ENCODE measurements around the gene GPR84.

The GPR84 gene

DNA sequence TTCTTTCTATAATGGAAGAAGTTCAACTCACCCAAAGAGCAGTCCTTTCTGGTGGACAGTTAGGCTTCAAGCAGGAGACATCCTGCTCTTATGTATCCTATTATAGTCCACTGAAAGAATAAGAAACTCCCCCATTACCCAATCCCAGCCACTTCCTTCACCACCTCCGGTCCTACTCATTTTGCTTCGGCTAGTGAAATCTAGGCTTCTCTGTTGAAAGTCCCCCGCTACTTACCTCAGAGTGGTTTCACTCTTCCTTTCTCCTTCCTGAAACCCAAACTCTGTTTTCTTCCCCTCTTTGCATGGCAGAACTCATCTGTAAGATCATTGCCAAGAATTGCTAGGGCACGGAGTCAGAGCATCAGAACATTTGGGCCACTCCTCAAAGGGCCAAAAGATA lies at the start of gene GPR84:
GPR84 (minus strand) TSS at position 74 of the 400 bp plus-strand sequence. CDS start 635 bp downstream, outside the sequence.
- Histone ChIP-seq H3K9me3 (ENCODE audit: low read length) (no peaks in the 10 kb centered on the region), H3K4me3 (ENCODE audit: low read depth in 1 of 2, low read length in 2 of 2) (no peak within 1 kb of the TSS)

DNA sequence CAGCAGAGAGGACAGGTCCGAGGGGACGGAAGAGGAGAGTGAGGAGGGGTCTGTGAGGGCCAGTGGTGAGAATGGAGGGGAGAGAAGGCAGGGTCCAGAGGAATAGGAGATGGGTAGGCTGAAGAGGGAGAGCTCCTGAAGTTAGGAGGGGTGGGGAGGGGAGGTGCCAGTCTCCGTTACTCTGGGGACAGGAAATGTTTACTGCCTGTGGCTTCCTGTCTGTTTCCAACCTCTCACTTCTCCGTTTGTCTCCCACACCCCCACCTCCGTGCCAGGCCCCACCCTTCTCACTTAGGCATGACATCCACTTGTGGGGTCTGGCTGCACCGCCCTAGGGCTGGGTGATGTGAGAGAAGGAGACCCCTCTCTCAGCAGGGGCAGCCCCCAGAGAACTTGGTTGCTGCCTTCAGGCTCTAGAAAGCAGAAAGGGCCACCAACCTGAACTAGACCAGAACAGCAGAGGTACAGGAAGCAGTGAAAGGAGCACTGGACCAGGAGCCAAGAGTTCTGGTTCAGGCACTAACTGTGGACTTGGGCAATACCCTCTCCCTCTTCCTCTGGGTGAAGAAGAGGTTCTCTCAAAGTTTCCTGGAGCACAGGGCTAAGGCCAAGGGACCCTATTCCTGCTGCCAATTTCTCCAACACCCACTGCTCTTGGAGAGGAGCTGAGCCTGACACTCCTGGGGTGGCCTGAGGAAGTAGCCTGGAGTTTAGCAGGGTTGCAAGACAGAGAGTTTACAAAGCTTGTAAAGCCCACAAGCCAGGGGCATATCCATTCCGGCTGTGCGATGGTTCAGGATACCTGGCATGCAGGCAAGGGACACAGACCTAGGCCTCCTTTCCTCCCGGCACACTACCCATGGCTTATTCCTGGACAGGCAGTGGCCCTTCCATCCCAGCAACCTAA lies 49.3 kb upstream of the GPR84 start:
- peak overlapping the region; percentile 37 for H3K9ac ChIP-seq (ENCODE audit: low read length)
- peaks cover 70% of the 10 kb centered on the region for H3K4me1 ChIP-seq (ENCODE audit: insufficient read depth, low read length)
- peak overlapping the region; percentile 77 for H3K27ac ChIP-seq (ENCODE audit: low read depth, low read length)
- no peaks in the 10 kb centered on the region for H3K9me3 ChIP-seq (ENCODE audit: low read length)
- H3K4me3 ChIP-seq (ENCODE audit: low read depth in 1 of 2, low read length in 2 of 2), result peak overlapping the region; percentile 17 to 49
- H3K36me3 ChIP-seq (ENCODE audit: insufficient read depth, low read length), result peaks cover 44% of the 10 kb centered on the region
- H3K27me3 ChIP-seq (ENCODE audit: control insufficient read depth in 1 of 2, insufficient read depth in 2 of 2, low read length in 2 of 2), result no peaks in the 10 kb centered on the region

More for the DNA sequence above, at the start of gene GPR84:
- no peak within 1 kb of the TSS for H3K27ac ChIP-seq (ENCODE audit: low read depth, low read length)
- H3K4me1 ChIP-seq (ENCODE audit: insufficient read depth, low read length), result peaks cover 31% of the 10 kb centered on the region
- H3K9ac ChIP-seq (ENCODE audit: low read length), result no peak within 1 kb of the TSS
- H3K36me3 ChIP-seq (ENCODE audit: insufficient read depth, low read length), result no peaks in the 10 kb centered on the region
- no peaks in the 10 kb centered on the region for H3K27me3 ChIP-seq (ENCODE audit: control insufficient read depth in 1 of 2, insufficient read depth in 2 of 2, low read length in 2 of 2)

DNA sequence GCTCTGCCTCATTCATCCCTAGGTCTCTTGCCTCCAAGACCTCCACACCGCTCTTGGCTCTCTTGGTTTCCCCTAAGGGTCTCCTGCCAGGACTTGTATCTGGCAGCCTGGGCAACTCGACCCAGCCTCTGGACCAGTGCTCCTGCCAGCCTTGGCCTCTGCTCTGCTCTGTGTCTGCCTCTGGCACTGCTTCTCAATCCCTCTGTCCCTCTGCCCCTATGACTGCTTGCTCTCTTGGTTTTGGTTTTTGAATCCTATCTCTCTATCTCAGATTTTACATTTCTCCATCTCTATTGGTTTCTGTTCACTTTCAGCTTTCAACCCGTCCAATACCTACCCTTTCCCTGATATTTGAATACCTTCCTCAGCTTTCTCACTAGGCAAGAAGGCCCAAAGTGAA lies 48.5 kb upstream of the GPR84 start:
- no peaks in the 10 kb centered on the region for H3K9me3 ChIP-seq (ENCODE audit: low read length)
- no peaks in the 10 kb centered on the region for H3K27me3 ChIP-seq (ENCODE audit: control insufficient read depth in 1 of 2, insufficient read depth in 2 of 2, low read length in 2 of 2)
- peaks cover 70% of the 10 kb centered on the region for H3K4me1 ChIP-seq (ENCODE audit: insufficient read depth, low read length)
- H3K36me3 ChIP-seq (ENCODE audit: insufficient read depth, low read length), result peaks cover 51% of the 10 kb centered on the region
- peak overlapping the region; percentile 17 to 49 for H3K4me3 ChIP-seq (ENCODE audit: low read depth in 1 of 2, low read length in 2 of 2)
- H3K27ac ChIP-seq (ENCODE audit: low read depth, low read length), result peak overlapping the region; percentile 77
- peak overlapping the region; percentile 37 for H3K9ac ChIP-seq (ENCODE audit: low read length)

DNA sequence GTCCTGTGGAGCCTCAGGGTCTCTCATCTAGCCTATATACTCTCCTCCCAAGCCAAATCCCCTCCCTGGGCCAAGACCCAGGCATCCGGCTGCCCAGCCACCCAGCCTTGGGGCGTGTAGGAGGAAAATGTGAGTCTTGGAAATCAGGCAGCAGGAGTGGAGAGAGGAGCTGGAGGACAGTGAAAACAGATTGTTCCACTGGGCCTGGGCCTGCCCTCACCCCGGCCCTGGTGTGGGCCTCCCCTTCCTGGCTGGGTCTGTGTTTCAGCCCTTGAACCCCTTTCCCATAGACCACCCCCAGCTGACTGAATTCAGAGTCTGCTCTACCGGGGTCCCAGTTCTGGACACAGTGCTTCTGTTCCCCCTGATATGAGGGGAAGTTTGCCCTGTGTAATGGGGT lies 48.1 kb upstream of the GPR84 start:
- peaks cover 56% of the 10 kb centered on the region for H3K36me3 ChIP-seq (ENCODE audit: insufficient read depth, low read length)
- H3K4me1 ChIP-seq (ENCODE audit: insufficient read depth, low read length), result peaks cover 70% of the 10 kb centered on the region
- peak overlapping the region; percentile 77 for H3K27ac ChIP-seq (ENCODE audit: low read depth, low read length)
- H3K9me3 ChIP-seq (ENCODE audit: low read length), result no peaks in the 10 kb centered on the region
- H3K27me3 ChIP-seq (ENCODE audit: control insufficient read depth in 1 of 2, insufficient read depth in 2 of 2, low read length in 2 of 2), result no peaks in the 10 kb centered on the region
- H3K4me3 ChIP-seq (ENCODE audit: low read depth in 1 of 2, low read length in 2 of 2), result peak overlapping the region; percentile 17 to 49
- peak overlapping the region; percentile 37 for H3K9ac ChIP-seq (ENCODE audit: low read length)

DNA sequence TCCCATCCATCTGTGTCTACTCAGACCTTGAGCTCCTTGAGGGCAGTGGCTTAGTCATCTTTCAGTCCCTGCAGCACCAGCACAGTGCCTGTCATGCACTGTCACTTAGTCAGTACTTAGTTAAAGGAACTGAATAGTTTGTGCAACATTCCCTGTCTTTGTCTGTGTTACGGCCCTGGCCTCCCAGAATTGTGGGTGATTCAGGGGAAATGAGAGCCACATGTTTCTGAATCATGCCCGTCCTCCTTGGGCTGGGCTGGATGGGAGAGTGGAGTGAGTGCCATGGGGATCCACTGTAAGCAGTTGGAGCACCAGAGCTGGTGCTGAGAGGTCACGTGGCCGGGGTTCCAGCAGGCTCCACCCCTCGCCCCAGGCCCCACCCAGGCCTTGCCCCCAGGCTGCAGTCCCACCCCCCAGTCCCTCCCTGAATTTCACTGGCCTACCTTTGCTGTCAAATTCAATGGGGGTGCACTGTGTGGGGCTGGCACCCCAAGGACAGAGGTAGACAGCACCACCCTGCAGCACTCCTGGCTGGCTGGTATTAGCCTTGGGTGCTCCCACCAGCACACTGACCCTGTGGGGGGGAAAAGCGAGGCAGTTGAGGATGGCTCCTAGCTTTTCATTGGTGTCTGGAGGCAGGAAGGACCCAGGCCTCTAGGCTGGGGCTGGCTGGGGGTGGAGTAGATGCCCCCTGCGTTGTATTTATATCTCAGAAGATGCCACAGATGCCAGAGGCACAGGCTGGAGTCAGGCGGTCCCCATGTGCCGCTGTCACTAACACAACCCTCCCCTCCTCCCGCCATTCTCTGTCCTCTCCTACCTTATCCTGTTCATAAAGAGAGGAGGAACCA lies 47.3 kb upstream of the GPR84 start:
- peaks cover 63% of the 10 kb centered on the region for H3K36me3 ChIP-seq (ENCODE audit: insufficient read depth, low read length)
- peak overlapping the region; percentile 37 for H3K9ac ChIP-seq (ENCODE audit: low read length)
- H3K27ac ChIP-seq (ENCODE audit: low read depth, low read length), result peak overlapping the region; percentile 77
- peak overlapping the region in 1 of 2 donors; percentile 49 for H3K4me3 ChIP-seq (ENCODE audit: low read depth in 1 of 2, low read length in 2 of 2)
- H3K4me1 ChIP-seq (ENCODE audit: insufficient read depth, low read length), result peaks cover 64% of the 10 kb centered on the region
- no peaks in the 10 kb centered on the region for H3K27me3 ChIP-seq (ENCODE audit: control insufficient read depth in 1 of 2, insufficient read depth in 2 of 2, low read length in 2 of 2)
- H3K9me3 ChIP-seq (ENCODE audit: low read length), result no peaks in the 10 kb centered on the region

DNA sequence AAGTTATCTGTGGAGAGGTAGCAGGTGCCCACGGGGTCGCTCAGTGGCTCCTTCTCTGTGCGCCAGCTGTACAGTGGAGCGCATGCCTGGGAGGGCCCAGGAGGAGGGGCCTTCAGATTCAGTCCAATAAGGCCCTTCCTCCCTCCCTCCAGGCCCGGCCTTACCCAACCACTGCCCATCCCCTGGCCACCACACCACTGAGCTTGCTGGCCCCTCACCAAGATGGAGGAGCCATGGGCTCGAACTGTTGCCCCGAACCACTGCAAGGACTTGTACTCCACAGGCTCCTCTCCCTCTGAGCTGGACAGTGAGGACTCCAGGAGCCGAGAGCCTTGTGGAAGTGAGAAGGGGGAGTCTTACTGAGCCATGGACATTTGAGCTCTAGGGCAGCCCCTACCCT lies 45.0 kb upstream of the GPR84 start:
- H3K4me1 ChIP-seq (ENCODE audit: insufficient read depth, low read length), result peaks cover 59% of the 10 kb centered on the region
- H3K27me3 ChIP-seq (ENCODE audit: control insufficient read depth in 1 of 2, insufficient read depth in 2 of 2, low read length in 2 of 2), result no peaks in the 10 kb centered on the region
- peaks cover 82% of the 10 kb centered on the region for H3K36me3 ChIP-seq (ENCODE audit: insufficient read depth, low read length)
- H3K27ac ChIP-seq (ENCODE audit: low read depth, low read length), result no peak overlapping the region
- no peak overlapping the region for H3K9ac ChIP-seq (ENCODE audit: low read length)
- no peaks in the 10 kb centered on the region for H3K9me3 ChIP-seq (ENCODE audit: low read length)
- H3K4me3 ChIP-seq (ENCODE audit: low read depth in 1 of 2, low read length in 2 of 2), result no peak overlapping the region

DNA sequence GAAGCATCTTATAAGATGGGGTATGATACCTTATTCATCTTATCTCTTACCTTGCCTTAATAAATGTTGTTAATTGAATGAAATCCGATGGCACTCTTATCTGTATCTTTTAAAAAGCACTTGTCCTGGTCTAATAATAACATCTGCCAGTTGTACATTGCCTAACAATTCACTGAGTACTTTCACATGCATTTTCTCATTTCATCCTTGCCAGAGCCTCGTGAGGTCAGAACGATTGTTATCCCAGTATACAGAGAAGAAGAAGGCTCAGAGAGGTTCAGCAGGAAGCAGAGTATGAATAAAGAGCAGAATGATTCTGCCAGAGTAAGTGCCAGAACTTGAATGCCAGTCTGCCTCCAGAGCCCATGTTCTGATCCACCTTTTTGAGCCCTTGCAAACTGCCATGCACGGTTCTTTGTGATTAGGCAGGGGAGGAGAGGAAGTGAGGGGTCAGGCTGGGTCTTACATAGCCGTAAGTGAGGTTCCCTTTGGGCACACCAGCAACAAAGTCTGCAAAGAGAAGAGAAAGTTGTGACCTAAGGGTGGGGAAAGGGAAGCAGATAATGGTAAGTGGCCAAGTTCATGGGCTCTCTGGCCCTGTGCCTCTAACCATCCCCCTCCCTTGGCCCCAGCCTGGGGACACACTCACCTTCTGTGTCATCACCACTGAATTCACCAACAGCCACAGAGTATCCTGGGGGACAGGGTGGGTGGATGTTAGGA lies 43.1 kb upstream of the GPR84 start:
- no peak overlapping the region for H3K4me3 ChIP-seq (ENCODE audit: low read depth in 1 of 2, low read length in 2 of 2)
- H3K9ac ChIP-seq (ENCODE audit: low read length), result no peak overlapping the region
- no peaks in the 10 kb centered on the region for H3K9me3 ChIP-seq (ENCODE audit: low read length)
- H3K27ac ChIP-seq (ENCODE audit: low read depth, low read length), result no peak overlapping the region
- H3K4me1 ChIP-seq (ENCODE audit: insufficient read depth, low read length), result peaks cover 40% of the 10 kb centered on the region
- no peaks in the 10 kb centered on the region for H3K27me3 ChIP-seq (ENCODE audit: control insufficient read depth in 1 of 2, insufficient read depth in 2 of 2, low read length in 2 of 2)
- peaks cover 88% of the 10 kb centered on the region for H3K36me3 ChIP-seq (ENCODE audit: insufficient read depth, low read length)

DNA sequence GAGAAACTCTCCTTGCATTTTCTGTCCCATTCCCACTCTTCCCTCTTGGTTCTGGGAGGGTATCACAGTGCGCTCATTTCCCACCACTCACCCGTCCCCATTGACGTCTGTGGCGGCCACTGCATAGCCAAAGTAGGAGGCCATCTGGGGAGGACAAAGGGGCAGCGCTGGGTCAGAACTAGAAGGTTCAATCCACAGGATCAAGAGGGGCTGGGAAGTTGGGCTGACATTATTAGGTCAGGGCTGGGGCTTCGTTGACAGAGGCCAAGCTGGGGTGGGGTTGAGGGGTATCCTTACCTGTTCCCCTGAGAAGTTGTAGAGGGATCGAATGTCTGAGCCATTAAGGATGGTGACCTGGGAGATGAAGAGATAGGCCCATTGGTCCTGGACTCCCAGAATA lies 41.3 kb upstream of the GPR84 start:
- Histone ChIP-seq H3K36me3 (ENCODE audit: insufficient read depth, low read length) (peaks cover 90% of the 10 kb centered on the region), H3K27ac (ENCODE audit: low read depth, low read length) (peak overlapping the region; percentile 50), H3K4me1 (ENCODE audit: insufficient read depth, low read length) (peaks cover 22% of the 10 kb centered on the region), H3K4me3 (ENCODE audit: low read depth in 1 of 2, low read length in 2 of 2) (no peak overlapping the region), H3K9ac (ENCODE audit: low read length) (no peak overlapping the region), H3K9me3 (ENCODE audit: low read length) (no peaks in the 10 kb centered on the region), H3K27me3 (ENCODE audit: control insufficient read depth in 1 of 2, insufficient read depth in 2 of 2, low read length in 2 of 2) (no peaks in the 10 kb centered on the region)

DNA sequence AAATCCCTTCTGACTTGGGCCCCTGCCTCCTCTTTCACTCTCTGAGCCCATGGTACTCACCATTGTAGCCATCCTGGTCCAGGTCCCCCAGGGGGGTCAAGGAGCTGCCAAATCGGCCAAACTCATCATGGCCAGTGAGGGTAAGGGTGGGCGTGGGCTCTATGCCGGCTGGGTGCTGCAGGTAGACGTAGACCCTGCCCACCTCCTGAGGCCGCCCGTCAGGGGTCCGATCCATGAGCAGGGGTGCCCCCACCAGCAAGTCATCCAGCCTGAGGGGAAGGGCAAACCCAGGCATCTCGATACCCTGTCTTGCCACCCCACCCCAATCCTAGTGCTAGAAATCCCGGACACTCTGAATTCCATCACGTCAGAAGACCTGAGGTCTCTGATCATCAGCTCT lies 40.8 kb upstream of the GPR84 start:
- Histone ChIP-seq H3K36me3 (ENCODE audit: insufficient read depth, low read length) (peaks cover 95% of the 10 kb centered on the region), H3K4me3 (ENCODE audit: low read depth in 1 of 2, low read length in 2 of 2) (no peak overlapping the region), H3K9ac (ENCODE audit: low read length) (no peak overlapping the region), H3K27me3 (ENCODE audit: control insufficient read depth in 1 of 2, insufficient read depth in 2 of 2, low read length in 2 of 2) (no peaks in the 10 kb centered on the region), H3K27ac (ENCODE audit: low read depth, low read length) (peak overlapping the region; percentile 50), H3K4me1 (ENCODE audit: insufficient read depth, low read length) (peaks cover 18% of the 10 kb centered on the region), H3K9me3 (ENCODE audit: low read length) (no peaks in the 10 kb centered on the region)

DNA sequence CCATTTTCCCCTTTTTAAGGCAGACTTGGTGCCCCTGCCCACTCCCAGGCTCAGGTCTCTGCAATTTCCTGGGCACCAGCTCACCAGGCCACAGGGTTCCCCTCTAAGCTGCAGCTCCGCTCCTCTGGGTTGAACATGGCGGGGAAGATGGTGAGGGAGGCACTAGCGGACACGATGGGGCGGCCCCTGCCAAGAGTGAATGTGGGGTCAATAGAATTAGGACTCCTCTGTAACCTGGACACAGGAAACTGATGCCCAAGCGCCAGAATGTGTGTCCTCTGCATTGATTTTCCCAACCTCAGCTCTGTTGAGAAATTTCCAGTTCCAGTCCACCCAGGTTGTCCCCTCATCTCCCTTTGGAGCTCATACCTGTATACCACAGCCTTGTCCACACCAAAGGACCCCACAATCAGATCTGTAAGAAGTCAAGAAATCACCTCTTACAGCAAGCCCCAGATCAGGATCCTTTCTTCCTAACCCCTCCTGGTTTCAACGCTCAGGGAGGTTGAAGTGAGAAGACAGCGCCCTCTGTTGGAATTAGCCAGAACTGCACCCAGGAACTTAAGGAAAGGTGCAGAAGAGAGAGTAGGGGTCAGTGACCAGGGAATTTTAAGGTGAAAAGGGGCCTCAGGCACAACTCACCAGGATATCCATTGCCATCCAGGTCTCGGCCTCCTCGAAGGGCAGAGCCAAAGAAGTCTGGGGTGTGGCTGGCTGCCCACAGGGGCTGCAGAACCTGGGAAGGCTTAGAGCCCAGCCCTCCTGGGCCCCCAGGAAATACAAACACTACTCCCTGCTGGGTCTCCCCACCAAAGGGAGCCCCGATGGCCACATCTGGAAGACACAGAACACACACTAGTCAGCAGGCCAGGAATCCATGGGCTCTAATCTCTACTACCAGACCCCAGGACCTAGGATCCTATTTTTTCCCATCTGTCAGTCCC lies 40.0 kb upstream of the GPR84 start:
- H3K4me1 ChIP-seq (ENCODE audit: insufficient read depth, low read length), result peaks cover 14% of the 10 kb centered on the region
- H3K9ac ChIP-seq (ENCODE audit: low read length), result no peak overlapping the region
- H3K27me3 ChIP-seq (ENCODE audit: control insufficient read depth in 1 of 2, insufficient read depth in 2 of 2, low read length in 2 of 2), result no peaks in the 10 kb centered on the region
- no peak overlapping the region for H3K4me3 ChIP-seq (ENCODE audit: low read depth in 1 of 2, low read length in 2 of 2)
- peak overlapping the region; percentile 19 for H3K27ac ChIP-seq (ENCODE audit: low read depth, low read length)
- peaks cover 98% of the 10 kb centered on the region for H3K36me3 ChIP-seq (ENCODE audit: insufficient read depth, low read length)
- H3K9me3 ChIP-seq (ENCODE audit: low read length), result no peaks in the 10 kb centered on the region
